HG02981 (cell line): ENCODE measurements around the gene SYF2.
"Not testable (repeated sequence)": the region's sequence is repeated elsewhere in the genome, so short reads cannot be mapped to it uniquely, and the experiment has no call there.

ENCODE experiments used
- ATAC-seq: cut with Tn5 transposase; IDR thresholded peaks from one replicate; pipeline ENCODE4 v1.9.1; 2021; ENCODE audit warnings: mild to moderate bottlenecking, moderate library complexity; ENCODE audit not compliant: unreplicated experiment

The SYF2 gene

DNA sequence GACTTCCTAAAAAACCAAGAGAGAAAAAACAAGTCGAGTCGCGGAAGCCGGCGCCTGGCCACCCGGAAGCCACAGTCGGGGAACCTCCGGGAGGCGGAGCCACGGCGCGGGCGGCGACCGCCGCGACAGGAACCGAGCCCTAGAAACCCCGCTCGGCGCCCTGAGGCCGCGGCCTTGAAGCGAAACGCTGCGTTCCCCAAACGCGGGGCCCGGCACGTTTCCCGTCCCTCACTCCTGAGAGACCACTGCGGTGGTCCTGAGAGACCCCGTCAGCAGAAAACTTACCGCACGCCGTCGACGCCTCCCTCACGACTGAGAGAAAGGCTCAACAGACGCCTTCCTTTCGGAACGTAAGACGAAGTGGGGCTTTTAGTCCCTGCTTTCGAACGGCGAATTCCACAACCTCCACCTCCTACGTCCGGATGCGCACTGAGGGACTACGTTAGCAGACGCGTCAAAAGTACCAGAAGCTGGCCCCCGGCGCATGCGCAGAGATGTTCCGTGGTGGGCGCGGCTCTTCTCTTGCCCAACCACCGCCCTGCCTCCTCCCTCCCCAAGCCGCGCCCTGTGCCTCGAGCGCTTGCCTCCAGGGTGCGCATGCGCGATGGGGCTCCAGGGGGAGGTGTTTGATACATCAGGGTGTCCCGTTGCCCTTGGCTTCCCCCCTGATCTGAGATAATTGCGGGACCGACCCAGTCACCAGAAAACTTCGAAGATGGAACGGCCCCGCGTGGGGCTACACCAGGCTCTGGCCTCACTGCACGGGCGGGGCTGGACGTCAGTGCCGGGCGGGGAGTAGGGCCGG, 14.9 kb upstream of the SYF2 start, which contains the start of gene RSRP1:
Gene RSRP1, minus strand, starts transcription at position 431 of the 805 bp plus-strand sequence. CDS start 491 bp downstream, outside the sequence.
- ATAC-seq: peak; percentile 76

DNA sequence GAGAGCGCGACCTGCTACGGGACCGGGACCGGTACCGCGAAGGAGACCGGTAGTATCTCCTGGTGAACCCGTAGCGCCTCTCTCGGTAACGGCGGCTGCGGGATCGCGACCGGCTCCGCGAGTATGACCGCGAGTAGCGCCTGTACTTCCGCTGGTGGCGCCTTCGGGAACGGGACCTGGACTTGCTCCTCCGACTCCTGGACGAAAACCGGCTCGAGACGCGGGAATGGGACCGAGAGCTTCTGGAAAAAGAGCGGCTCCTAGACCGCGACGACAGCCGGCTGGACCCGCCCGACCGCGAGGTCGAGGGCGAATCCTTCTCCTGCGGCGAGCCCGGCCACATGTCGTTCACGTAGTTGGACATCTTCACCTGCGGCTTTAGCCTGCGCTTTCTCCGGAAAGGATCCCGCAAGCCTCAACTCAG, 14.3 kb upstream of the SYF2 start:
- peak; percentile 2 for ATAC-seq

DNA sequence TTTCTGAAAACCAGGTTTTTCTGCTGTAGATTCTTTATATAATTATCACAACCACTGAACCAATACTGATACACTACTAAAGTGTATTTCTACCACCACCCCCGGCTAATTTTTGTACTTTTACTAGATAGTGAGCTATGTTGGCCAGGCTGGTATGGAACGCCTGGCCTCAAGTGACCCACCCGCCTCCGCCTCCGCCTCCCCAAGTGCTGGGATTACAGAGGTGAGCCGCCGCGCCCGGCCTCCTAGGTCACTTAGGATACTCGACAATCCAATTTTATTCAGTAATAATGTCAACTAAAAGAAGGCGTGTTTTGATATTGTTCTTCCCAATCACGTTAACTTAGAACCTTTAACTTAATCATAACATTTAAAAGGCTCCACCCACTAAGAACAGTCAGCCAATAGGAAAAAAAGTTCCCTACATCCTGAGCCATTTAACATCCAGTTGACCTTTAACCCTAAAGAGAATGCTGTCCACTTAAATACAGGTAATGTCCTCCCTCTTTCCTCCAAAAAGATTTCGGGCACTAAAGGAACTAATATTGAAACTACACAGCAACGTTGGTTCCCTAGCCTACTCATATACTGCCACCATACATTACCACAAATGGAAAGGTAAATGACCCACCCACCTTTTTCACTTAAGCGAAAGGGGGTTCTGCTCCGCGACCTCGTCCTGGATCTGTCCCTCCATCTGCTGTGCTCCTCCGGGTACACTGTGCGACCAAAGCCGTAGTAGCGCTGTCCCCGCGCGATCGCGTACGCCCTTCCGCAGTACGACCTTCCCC, 13.7 kb upstream of the SYF2 start:
- ATAC-seq: no peak

DNA sequence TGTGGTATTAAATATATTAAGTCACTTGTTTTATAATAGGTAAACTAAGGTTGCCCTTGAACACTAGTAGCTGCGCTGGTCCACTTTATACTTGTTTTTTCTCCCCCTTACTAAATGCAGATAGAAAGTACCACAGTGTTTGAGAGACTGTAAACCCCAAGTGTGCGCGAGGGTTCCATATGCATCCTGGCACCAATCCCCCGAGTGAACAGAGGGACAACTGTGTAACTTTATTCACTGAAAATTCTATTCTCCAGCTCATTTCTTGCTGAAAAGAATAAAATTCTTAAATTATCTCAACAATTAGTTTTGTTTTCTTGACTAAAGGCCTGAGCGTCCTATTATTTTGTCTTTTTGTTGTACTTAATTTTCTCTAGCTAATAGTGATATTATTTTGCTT, 13.1 kb upstream of the SYF2 start:
- no peak for ATAC-seq

DNA sequence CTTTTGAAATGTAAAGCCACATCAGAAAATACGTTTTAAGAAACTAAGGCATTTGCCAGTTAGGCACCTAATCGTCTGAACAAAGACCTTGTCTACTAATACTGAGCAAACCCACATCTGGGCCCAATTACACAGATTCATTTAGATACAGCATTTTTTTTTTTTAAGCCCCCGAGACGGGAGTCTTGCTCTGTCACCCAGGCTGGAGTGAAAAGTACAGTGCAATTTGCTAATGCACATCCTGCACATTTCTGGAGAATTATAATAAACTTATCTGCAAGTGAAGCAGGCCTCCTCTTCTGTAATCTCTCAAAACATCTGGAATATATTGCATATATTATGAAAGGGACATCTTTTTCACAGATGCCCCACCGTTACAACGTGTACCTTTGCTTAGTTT, 11.6 kb upstream of the SYF2 start:
- no peak for ATAC-seq

DNA sequence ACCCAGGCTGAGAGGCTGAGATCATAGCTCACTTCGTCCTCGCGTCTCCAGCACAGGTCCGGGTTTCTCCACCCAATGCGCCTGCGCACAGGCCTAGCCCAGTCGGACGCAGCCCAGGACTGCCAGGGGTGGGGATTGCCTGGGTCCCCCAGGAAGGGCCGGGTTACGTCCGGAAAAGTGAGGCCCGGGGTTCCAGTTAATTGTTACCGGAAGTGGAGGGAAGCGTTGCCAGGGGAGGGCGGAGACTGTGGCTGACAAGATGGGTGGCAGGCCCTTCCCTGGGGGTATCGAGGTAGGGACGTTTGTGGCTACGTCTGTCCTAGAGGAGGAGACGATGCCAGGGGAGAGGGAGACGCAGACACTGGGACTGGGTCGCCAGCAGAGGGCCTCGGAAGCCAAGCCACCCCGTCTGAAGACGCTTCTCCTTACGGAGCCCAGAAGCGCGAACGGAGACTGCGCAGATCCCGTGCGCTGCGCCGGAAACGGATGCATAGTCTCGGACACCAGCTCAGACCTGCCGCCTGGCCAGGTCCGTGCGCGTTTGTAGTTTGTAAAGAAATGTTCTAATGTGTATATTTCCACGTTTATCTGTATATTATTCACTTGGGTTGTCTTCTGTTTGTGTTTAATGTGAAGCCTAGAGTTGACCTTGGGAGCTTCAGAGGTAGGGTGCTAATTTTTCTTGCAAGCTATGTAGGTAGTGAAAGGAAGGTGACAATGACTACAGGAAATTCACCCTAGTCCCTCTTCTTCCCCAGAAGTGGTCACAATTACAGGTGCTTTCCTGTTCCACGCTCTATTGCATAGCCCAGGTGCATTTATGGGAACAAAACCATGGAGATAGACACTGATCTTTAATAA, 7.6 kb upstream of the SYF2 start:
- peak; percentile 73 for ATAC-seq

DNA sequence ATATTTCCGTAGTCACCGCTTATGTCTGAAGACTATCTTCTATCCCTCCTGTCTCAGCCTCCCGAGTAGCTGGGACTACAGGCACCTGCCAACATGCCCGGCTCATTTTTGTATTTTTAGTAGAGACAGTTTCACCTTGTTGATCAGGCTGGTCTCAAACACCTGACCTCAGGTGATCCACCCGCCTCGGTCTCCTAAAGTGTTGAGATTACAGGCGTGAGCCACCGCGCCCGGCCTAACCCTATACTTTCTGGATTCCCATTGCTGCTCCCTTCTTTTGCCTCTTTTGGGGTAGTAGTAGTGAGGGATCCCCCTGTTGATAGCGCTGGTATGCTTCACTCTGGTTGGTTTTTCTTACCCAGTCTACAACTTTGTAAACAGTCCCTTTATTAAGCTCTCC, 5.7 kb upstream of the SYF2 start:
- ATAC-seq: no peak

DNA sequence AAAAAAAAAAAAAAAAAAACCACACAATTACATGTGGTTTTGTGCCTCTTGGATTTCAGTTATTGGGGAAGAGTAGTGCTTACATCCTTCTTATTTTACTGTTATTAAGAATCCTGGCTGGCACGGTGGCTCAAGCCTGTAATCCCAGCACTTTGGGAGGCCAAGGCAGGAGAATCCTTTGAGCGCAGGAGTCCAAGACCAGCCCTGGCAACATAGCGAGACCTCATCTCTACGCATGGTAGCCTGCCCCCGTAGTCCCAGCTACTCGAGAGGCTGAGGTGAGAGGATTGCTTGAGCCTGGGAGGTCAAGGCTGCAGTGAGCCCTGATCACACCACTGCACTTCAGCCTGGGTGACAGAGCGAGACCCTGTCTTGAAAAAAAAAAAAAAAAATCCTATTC, 4.0 kb upstream of the SYF2 start:
- not testable (repeated sequence) for ATAC-seq

DNA sequence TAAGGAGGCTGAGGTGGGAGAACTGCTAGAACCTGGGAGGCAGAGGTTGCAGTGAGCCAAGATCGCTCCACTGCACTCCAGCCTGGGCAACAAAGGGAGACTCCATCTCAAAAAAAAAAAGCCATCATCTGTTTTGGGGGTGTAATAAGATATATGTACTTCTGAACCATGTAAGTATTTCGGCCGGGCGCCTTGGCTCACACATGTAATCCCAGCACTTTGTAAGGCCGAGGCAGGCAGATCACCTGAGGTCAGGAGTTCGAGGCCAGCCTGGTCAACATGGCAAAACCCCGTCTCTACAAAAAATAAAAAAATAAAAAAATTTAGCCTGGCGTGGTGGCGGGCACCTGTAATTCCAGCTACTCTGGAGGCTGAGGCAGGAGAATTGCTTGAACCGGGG, 3.1 kb upstream of the SYF2 start:
- not testable (repeated sequence) for ATAC-seq

DNA sequence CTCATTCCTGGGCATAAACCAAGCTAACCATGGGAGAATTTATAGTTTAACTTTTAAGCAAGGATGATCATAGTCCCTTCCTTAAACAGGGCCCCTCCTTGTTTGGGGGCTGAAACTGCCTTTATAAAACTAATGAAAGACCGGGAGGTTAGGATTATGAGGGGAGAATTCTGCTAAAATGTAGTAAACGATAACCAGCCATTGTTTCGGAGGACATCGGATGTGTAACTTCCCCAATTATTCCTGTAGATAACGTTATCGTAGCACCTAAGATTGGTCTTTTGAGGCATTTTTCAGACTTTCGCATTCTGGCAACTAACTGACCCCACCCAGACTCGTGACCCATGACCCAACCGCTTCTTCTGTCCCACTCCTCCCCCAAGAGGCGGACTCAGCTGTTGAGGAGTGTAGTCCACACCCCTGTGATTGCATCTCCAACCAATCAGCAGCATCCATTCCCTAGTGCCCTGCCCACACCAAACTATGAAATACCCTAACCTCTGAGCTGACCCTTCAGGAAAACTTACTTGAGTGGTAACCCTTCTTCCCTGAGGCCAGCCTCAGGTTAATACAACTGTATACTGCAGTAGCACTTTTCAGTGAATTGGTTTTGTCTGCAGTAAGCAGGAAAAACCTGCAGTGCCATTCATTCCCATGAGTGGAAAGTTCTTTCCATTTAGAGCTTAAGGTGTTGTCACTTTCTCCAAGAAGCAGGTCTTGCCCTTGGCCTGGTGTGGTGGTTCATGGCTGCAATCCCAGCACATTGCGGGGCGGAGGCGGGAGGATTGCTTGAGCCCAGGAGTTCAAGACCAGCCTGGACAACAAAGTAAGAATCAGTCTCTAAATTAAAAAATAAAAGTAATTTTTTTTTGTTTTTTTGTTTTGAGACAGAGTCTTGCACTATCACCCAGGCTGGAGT, 823 bp upstream of the SYF2 start:
- ATAC-seq: peak; percentile 64

DNA sequence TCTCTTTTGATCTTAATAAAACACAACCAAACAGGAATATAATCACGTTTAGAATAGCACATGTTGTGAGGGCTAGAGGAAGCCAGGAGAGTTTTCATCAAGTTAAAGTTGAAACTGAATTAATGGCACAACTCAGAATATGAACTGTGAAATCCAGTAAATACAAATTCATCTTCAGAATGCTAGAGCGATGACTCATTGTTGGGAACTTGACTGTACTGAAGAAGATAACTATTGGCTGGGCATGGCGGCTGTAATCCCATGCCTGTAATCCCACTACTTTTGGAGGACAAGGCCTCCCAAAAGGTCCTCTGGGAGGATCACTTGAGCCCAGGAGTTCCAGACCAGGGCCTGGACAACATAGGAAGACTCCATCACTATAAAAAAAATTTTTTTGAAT, 8.8 kb downstream of the SYF2 start:
- ATAC-seq: no peak

DNA sequence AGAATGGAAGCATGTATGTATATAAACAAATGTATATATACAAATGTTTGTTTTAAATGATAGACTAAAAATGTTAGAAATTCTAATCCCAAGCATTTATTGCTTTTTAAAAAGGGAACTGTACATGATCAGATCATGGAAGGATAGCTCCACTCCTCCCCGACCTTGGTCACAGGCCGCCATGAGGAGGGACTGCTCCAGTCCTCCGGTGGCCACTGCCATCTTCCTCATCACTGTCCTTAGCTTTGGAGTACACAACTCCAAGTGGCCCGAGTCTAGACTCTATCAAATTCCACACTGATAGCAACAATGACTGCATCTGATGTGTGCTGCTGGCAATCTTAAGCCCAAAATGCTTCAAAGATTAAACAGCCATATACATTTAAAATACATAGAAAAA, 9.7 kb downstream of the SYF2 start:
- no peak for ATAC-seq

DNA sequence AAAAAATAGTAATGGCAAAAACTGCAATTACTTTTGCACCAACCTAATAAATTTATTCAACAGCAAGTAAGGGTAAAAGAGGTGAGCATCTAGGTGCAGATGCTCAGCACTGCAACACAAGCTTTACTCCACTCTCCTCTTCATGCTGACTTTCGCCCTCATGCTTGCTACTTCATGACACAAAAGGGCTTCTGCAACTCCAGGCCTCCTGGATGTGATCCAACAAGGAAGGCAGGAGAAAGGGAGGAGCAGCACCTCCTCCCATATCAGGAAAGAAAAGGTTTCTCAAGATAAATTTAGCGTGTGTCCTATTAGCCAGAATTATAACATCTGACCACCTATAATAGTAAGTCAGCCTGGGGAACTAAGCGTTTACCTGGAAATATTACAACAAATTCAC, 11.6 kb downstream of the SYF2 start:
- ATAC-seq: no peak

DNA sequence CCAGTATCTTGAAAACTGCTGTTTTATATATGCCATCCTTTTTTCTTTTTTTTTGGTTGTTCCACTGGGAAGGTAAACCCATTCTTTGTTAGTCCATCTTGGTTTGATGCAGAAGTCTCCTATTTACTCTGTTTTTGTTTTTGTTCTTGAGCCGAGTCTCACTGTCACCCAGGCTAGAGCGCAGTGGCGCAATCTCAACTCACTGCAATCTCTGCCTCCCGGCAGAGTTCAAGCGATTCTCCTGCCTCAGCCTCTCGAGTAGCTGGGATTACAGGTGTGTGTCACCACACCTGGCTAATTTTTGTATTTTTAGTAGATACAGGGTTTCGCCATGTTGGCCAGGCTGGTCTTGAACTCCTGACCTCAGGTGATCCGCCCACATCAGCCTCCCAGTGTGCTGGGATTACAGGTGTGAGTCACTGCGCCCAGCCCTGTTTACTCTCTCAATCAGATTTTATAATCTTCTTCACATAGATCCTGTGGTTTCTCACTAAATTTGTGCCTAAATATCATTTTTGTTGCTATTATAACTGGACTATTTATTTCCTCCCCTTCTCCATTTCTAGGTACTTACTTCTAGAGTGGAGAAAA, 12.5 kb downstream of the SYF2 start:
- no peak for ATAC-seq

DNA sequence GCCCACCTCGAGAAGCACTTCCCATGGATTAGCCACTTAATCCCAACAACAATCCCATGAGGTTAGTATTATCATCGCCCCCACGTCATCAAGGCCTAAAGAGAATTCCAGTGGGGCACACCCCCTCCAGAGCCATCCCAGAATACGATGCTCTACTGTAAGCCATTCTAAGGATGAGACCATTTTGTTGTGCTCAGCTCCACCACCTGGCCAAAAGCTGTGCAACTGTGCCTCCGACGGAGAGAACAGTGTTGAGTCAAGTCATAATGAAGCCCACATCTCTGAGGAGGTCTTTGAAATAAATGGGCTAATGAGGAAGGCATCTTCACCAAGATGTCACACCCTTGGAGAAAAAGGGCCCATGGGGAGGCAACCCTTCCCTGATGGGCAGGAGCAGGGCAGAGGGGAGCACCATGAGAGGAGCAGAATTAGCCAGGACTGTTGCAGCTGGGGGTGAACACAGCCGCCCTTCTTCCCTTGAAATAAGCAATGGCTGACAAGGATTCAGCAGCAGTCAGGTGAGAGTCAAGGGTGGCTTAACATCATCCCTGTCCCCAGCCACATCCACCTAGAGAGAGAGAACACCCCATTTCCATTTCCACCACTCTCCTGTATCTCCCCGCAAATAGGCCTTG, 14.6 kb downstream of the SYF2 start:
- no peak for ATAC-seq

DNA sequence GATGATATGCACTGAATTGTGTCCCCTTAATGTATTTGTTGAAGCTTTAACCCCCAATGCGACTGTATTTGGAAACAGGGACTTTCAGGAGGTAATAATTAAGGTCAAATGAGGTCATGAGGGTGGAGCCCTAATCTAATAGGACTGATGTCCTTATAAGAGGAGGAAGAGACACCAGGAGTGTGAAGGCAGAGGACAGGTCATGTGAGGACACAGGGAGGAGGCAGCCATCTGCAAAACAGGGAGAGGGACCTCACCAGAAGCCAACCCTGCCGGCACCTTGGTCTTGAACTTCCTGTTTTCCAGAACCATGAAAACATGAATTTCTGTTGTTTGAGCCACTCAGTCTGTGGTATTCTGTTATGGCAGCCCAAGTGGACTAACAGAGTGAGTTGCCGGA, 15.3 kb downstream of the SYF2 start:
- no peak for ATAC-seq

DNA sequence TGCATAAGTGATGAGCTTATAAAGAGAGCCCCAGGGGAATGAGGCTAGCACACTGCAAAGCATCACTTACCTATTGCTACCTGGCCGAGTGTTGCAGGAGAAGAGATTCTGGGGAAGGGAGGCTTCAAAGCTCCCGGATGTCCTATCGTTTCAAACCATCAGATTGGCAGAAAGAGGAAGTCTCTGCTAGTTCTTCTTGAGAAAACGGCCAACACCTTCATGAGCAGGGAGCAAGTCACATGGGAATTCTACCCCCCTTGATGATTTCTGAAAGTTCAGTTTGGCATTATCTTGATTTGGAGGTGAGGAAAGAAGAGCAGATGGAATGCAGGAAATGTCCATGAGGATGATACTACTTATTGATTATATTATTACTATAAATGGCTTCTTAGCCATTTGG, 16.2 kb downstream of the SYF2 start:
- no peak for ATAC-seq

DNA sequence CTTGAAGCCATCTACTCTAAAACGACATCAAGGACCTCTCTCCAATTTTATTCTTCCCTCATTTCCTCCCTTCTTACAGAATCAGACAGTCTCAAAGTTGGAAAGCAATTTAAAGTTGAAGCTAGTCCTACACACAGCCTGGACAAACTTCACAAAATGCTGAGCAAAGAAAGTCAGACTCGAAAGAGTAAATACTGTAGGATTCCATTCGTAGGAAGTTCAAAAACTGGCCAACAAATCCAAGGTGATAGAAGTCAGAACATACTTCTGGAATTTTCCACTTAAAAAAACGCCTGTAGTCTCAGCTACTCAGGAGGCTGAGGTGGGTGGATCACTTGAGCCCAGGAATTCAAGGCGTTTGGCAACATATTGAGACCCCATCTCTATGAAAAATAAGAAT, 19.6 kb downstream of the SYF2 start:
- no peak for ATAC-seq

DNA sequence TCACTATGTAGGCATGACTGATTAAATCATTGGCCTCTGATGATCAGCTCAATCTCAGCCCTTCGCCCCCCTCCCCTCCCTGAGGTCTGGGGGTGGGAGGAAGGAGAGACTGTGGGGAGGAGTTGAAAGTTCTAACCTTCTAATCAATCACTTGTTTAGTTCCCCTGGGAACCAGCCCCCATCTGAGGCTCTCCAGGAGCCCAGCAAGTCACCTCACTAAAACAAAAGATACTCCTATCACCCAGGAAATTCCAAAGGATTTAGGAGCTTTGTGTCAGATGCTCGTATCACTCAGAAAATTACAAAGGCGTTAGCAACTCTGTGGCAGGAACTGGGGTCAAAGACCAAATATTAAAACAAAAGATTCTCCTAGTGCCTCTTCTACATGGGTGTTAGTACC, 21.6 kb downstream of the SYF2 start:
- ATAC-seq: no peak
